ENCODE data around the gene MAPK8IP3. TPM values are rescaled to one million over a fixed set of nuclear protein-coding genes. Genes with fewer than 3 reads are reported as not detected.

MAPK8IP3 gene
- total and polyA plus RNA-seq, 9 of the 15 experiments (the other 6 are each of a cell fraction or from before 2014, with no cell fraction given): 0.17 to 58.7 (median 16.7) TPM

DNA sequence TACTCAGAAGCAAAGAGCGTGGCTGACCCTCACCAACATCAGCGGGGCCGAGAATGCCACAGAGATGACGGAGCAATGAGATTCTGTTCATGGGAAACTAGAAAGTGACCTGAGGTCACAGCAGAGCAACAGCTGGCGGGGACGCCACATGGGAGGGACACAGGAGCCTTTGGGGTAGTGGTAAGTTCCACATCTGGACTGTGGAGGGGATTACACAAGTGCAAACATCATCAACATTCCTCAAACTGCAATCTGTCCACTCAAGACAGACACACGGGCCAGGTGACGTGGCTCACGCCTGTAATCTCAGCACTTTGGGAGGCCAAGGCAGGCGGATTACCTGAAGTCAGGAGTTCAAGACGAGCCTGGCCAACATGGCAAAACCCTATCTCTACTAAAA, 109.5 kb downstream of the MAPK8IP3 start:
- TF ChIP-seq, protein P1, sequence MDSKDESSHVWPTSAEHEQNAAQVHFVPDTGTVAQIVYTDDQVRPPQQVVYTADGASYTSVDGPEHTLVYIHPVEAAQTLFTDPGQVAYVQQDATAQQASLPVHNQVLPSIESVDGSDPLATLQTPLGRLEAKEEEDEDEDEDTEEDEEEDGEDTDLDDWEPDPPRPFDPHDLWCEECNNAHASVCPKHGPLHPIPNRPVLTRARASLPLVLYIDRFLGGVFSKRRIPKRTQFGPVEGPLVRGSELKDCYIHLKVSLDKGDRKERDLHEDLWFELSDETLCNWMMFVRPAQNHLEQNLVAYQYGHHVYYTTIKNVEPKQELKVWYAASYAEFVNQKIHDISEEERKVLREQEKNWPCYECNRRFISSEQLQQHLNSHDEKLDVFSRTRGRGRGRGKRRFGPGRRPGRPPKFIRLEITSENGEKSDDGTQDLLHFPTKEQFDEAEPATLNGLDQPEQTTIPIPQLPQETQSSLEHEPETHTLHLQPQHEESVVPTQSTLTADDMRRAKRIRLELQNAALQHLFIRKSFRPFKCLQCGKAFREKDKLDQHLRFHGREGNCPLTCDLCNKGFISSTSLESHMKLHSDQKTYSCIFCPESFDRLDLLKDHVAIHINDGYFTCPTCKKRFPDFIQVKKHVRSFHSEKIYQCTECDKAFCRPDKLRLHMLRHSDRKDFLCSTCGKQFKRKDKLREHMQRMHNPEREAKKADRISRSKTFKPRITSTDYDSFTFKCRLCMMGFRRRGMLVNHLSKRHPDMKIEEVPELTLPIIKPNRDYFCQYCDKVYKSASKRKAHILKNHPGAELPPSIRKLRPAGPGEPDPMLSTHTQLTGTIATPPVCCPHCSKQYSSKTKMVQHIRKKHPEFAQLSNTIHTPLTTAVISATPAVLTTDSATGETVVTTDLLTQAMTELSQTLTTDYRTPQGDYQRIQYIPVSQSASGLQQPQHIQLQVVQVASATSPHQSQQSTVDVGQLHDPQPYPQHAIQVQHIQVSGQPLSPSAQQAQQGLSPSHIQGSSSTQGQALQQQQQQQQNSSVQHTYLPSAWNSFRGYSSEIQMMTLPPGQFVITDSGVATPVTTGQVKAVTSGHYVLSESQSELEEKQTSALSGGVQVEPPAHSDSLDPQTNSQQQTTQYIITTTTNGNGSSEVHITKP (IDR thresholded peaks at IDR 0.05; ENCODE audit: partially characterized antibody): peak; percentile 12
- TF ChIP-seq CBFB (CRISPR knock-in tag; IDR thresholded peaks at IDR 0.05): no peak
- no peaks in the 10 kb centered on the region for H3K79me2 ChIP-seq (ENCODE audit: control insufficient read depth, insufficient read depth, low read length)
- FAIRE-seq: no peak
- no peaks in the 10 kb centered on the region for H4K20me1 ChIP-seq (replicated peaks; ENCODE audit: control insufficient read depth, insufficient read depth, low read length)
- no peak for DNase-seq (ENCODE audit: extremely low read depth in 1 of 4, low spot score in 3 of 4)
- H3K4me1 ChIP-seq (replicated peaks in 1 of 2; ENCODE audit: control insufficient read depth in 2 of 2, insufficient read depth in 2 of 2, low read length in 2 of 2): peaks cover 0 to 47% of the 10 kb centered on the region in 2 experiments; a peak in 3 of 5 replicates
- H3K9me1 ChIP-seq (ENCODE audit: control insufficient read depth, insufficient read depth, low read length): no peaks in the 10 kb centered on the region
- no peak overlapping the region for H3K4me3 ChIP-seq
- H3K27ac ChIP-seq (ENCODE audit: extremely low read depth, low read depth, low read length): no peak overlapping the region
- H3K9ac ChIP-seq (ENCODE audit: insufficient read depth in 1 of 2, low read depth in 2 of 2, low read length in 2 of 2): no peak overlapping the region
- intact Hi-C loops (cut with micrococcal nuclease): no loop called here
- H3K4me2 ChIP-seq (ENCODE audit: insufficient read depth, low read length): no peak overlapping the region
- ATAC-seq: no peak
- no peaks in the 10 kb centered on the region for H3K27me3 ChIP-seq (ENCODE audit: control insufficient read depth in 2 of 2, insufficient read depth in 2 of 2, low read length in 2 of 2)
- in situ Hi-C loops (cut with MboI): no loop called here
- H2AFZ ChIP-seq (ENCODE audit: low read depth, low read length): no peak overlapping the region
- CTCF ChIA-PET (ENCODE audit: low intra/inter-chr PET ratio): no interaction called here
- WGBS (ENCODE audit: insufficient coverage, low coverage, missing lambda C conversion rate): 78% methylated on average over 11 of the region's 11 CpGs
- H3K36me3 ChIP-seq (ENCODE audit: control insufficient read depth, insufficient read depth, low read length): peaks cover 3% of the 10 kb centered on the region; the same call in 1 of the 3 replicates
- BruUV-seq (replicated peaks): no TSS peak
- no peaks in the 10 kb centered on the region for H3K9me3 ChIP-seq (replicated peaks; ENCODE audit: control insufficient read depth, insufficient read depth, low read depth, low read length)
- POLR2A ChIA-PET: no interaction called here
